K562 (cell line): ENCODE results near the gene CPNE9. TPM values are rescaled to one million over a fixed set of nuclear protein-coding genes. Genes with fewer than 3 reads are reported as not detected.

ENCODE experiments used
- ATF1 ChIP-seq, 2 experiments: fragments of 450-650 bp in 1 of 2; IDR thresholded peaks; 2 replicates each; pipeline ENCODE4 v1.6.1; 2016; ENCODE audit warnings: missing compliant biosample characterization in 1 of 2, missing genetic modification characterization in 1 of 2
- DPF2 ChIP-seq: fragments of 450-650 bp; IDR thresholded peaks from 2 replicates; pipeline ENCODE4 v1.6.1; 2016
- ELF1 ChIP-seq: fragments of 200-800 bp; sonication (Bioruptor generic); IDR thresholded peaks from 2 replicates; pipeline ENCODE4 v1.6.1; 2016; ENCODE audit warnings: missing genetic modification characterization, missing compliant biosample characterization
- FOXM1 ChIP-seq, 2 experiments: fragments of 450-650 bp in 1 of 2; sonication (generic) in 1 of 2; formaldehyde crosslinking in 1 of 2; IDR thresholded peaks; 2 replicates each; pipeline versions ENCODE4 v1.6.1 to v1.9.0; 2017 to 2022; ENCODE audit warnings: low read depth in 2 of 2, mild to moderate bottlenecking in 2 of 2, missing genetic modification reagents in 1 of 2, moderate library complexity in 1 of 2
- HDAC1 ChIP-seq, 2 experiments: fragments of 450-650 bp; IDR thresholded peaks; 2 replicates each; pipeline ENCODE4 v1.6.1; 2016 to 2017; ENCODE audit warnings: inconsistent platforms in 1 of 2, mild to moderate bottlenecking in 1 of 2, moderate library complexity in 1 of 2
- ID3 ChIP-seq, 2 experiments: fragments of 250-450 bp in 1 of 2; fragments of 450-650 bp in 1 of 2; sonication (Bioruptor Pico) in 1 of 2; IDR thresholded peaks; 2 replicates each; pipeline versions ENCODE4 v1.6.1 to v1.8.0; 2016 to 2021; ENCODE audit warnings: mild to moderate bottlenecking in 2 of 2, moderate library complexity in 2 of 2, missing compliant biosample characterization in 1 of 2, missing genetic modification characterization in 1 of 2
- IRF1 ChIP-seq: sonication (generic); formaldehyde crosslinking; IDR thresholded peaks from 2 replicates; pipeline ENCODE4 v1.8.0; 2022; ENCODE audit warnings: missing genetic modification reagents, mild to moderate bottlenecking, borderline replicate concordance
- KLF1 ChIP-seq: fragments of 450-650 bp; IDR thresholded peaks from 2 replicates; pipeline ENCODE4 v1.6.1; 2016; ENCODE audit warnings: missing genetic modification characterization, missing compliant biosample characterization
- MAFG ChIP-seq: fragments of 450-650 bp; conservative IDR thresholded peaks from 2 replicates; pipeline ENCODE4 v1.6.1; 2016; ENCODE audit warnings: missing genetic modification characterization, missing compliant biosample characterization
- MEF2A ChIP-seq: IDR thresholded peaks from 2 replicates; pipeline ENCODE4 v1.6.1; 2011; ENCODE audit warnings: low read depth, mild to moderate bottlenecking, low read length, moderate library complexity; ENCODE audit not compliant: control insufficient read depth
- NR3C1 ChIP-seq: sonication (generic); formaldehyde crosslinking; IDR thresholded peaks from 2 replicates; pipeline ENCODE4 v1.8.1; 2022; ENCODE audit warnings: missing genetic modification reagents
- NUFIP1 ChIP-seq: fragments of 450-650 bp; IDR thresholded peaks from 2 replicates; pipeline ENCODE4 v1.6.1; 2018; ENCODE audit not compliant: partially characterized antibody
- PCBP1 ChIP-seq: fragments of 200-400 bp; formaldehyde crosslinking; IDR thresholded peaks from 2 replicates; pipeline ENCODE4 v1.6.1; 2018; ENCODE audit warnings: mild to moderate bottlenecking, low read depth, low read length; ENCODE audit not compliant: poor library complexity, severe bottlenecking
- RBM15 ChIP-seq: fragments of 200-400 bp; formaldehyde crosslinking; IDR thresholded peaks from 2 replicates; pipeline ENCODE4 v1.6.1; 2018; ENCODE audit warnings: mild to moderate bottlenecking, low read length, moderate library complexity; ENCODE audit not compliant: insufficient read depth
- SMAD2 ChIP-seq: fragments of 150-350 bp; IDR thresholded peaks from 2 replicates; pipeline ENCODE4 v1.6.1; 2014; ENCODE audit warnings: low read depth, mild to moderate bottlenecking, low read length
- STAT6 ChIP-seq: sonication (generic); formaldehyde crosslinking; IDR thresholded peaks from 2 replicates; pipeline ENCODE4 v1.8.1; 2023; ENCODE audit warnings: mild to moderate bottlenecking, missing genetic modification reagents
- ZKSCAN3 ChIP-seq: fragments of 250-450 bp; sonication (Bioruptor Pico); IDR thresholded peaks from 2 replicates; pipeline ENCODE4 v1.4.0; 2020
- ZNF133 ChIP-seq: fragments of 250-450 bp; sonication (Bioruptor Pico); IDR thresholded peaks from 2 replicates; pipeline ENCODE4 v1.4.0; 2020; ENCODE audit warnings: mild to moderate bottlenecking
- ZNF239 ChIP-seq: fragments of 250-450 bp; sonication (Bioruptor Pico); IDR thresholded peaks from 2 replicates; pipeline ENCODE4 v1.4.0; 2020; ENCODE audit warnings: mild to moderate bottlenecking
- ZNF277 ChIP-seq: fragments of 250-450 bp; sonication (Bioruptor Pico); IDR thresholded peaks from 2 replicates; pipeline ENCODE4 v1.8.0; 2022; ENCODE audit warnings: inconsistent platforms, mild to moderate bottlenecking, moderate library complexity, borderline replicate concordance
- ZNF436 ChIP-seq: fragments of 250-450, 450-650 bp; sonication (Bioruptor Pico); formaldehyde crosslinking; IDR thresholded peaks from 2 replicates; pipeline ENCODE4 v1.7.0; 2020; ENCODE audit warnings: mild to moderate bottlenecking
- ZNF445 ChIP-seq: fragments of 250-450 bp; sonication (Bioruptor Pico); IDR thresholded peaks from 2 replicates; pipeline ENCODE4 v1.4.0; 2020; ENCODE audit warnings: low read depth, mild to moderate bottlenecking, moderate library complexity
- ZSCAN29 ChIP-seq: fragments of 450-650 bp; IDR thresholded peaks from 2 replicates; pipeline ENCODE4 v1.6.1; 2017
- polyA plus RNA-seq, 8 experiments: library from polyadenylated mRNA; depleted of rRNA in 4 of 8; stranded (reverse) in 5 of 8; unstranded in 3 of 8; fragments of >200 nt; fragmentation: Nextera tagmentation in 2 of 8; fragmentation: Illumina TruSeq in 1 of 8; extraction: Ambion mirVana in 2 of 8; extraction: Trizol in 1 of 8; gene quantifications; 2 replicates each; pipeline versions ENCODE4 v1.2.1 to v1.2.3, GENCODE V29; 2011 to 2014; ENCODE audit warnings: inconsistent platforms in 1 of 8, missing spikeins in 1 of 8
- total RNA-seq, 7 experiments: library from RNA; depleted of rRNA in 6 of 7; stranded (reverse); fragments of >200 nt in 6 of 7; fragmentation: Illumina TruSeq in 2 of 7; extraction: Trizol in 2 of 7; gene quantifications; 2 replicates each; pipeline versions ENCODE4 v1.2.1 to v1.2.3, GENCODE V29; 2011 to 2021; ENCODE audit warnings: low replicate concordance in 1 of 7

The CPNE9 gene
- total and polyA plus RNA-seq, 9 of the 15 experiments (the other 6 are each of a cell fraction or from before 2014, with no cell fraction given) = 0.22 to 0.56 (median 0.29) TPM; not detected in 3

- TF ChIP-seq KLF1 (tag) = no peak
- no peak for TF ChIP-seq ZNF133 (CRISPR knock-in tag)
- TF ChIP-seq HDAC1 (IDR thresholded peaks at IDR 0.05) = peak in 1 of 2 experiments; percentile 68; a peak in 2 of 4 replicates
- TF ChIP-seq NUFIP1 = no peak
- no peak for TF ChIP-seq ZNF436 (CRISPR knock-in tag)
- no peak for TF ChIP-seq SMAD2
- no peak for TF ChIP-seq ZSCAN29
- no peak for TF ChIP-seq ZKSCAN3 (CRISPR knock-in tag)
- TF ChIP-seq IRF1 = no peak
- no peak for TF ChIP-seq PCBP1
- peak; percentile 55; the same call in 1 of the 2 replicates for TF ChIP-seq FOXM1 (IDR thresholded peaks at IDR 0.05; ENCODE audit: low read depth)
- no peak for TF ChIP-seq FOXM1 (CRISPR knock-in tag; IDR thresholded peaks at IDR 0.05; ENCODE audit: low read depth)
- TF ChIP-seq STAT6 (CRISPR knock-in tag) = no peak
- TF ChIP-seq NR3C1 (CRISPR knock-in tag) = no peak
- TF ChIP-seq ELF1 (tag) = peak; percentile 60; the same call in 1 of the 2 replicates
- TF ChIP-seq ATF1 (CRISPR knock-in tag; IDR thresholded peaks at IDR 0.05) = no peak
- TF ChIP-seq ATF1 (tag; IDR thresholded peaks at IDR 0.05) = peak; percentile 72; the same call in 1 of the 2 replicates
- peak; percentile 97 for TF ChIP-seq DPF2
- no peak for TF ChIP-seq MAFG (tag)
- TF ChIP-seq ZNF277 (CRISPR knock-in tag) = no peak
- TF ChIP-seq ID3 (CRISPR knock-in tag; IDR thresholded peaks at IDR 0.05) = no peak
- TF ChIP-seq ID3 (tag; IDR thresholded peaks at IDR 0.05) = peak; percentile 66; the same call in 1 of the 2 replicates
- TF ChIP-seq RBM15 = no peak
- TF ChIP-seq ZNF445 (CRISPR knock-in tag) = no peak
- TF ChIP-seq ZNF239 (CRISPR knock-in tag) = 0 out of 2 replicates have a peak, but pooled peaks have one; percentile 29
- TF ChIP-seq MEF2A = no peak
Measured at GRCh38 chr3:9715764-9716437, 12.3 kb downstream of the CPNE9 start (continued).
